ENCODE data around the gene GDI1. TPM values are rescaled to one million over a fixed set of nuclear protein-coding genes. Genes with fewer than 3 reads are reported as not detected.

Gene GDI1
- total and polyA plus RNA-seq, 9 of the 15 experiments (the other 6 are each of a cell fraction or from before 2014, with no cell fraction given) = 0.97 to 82.6 (median 37.5) TPM

DNA sequence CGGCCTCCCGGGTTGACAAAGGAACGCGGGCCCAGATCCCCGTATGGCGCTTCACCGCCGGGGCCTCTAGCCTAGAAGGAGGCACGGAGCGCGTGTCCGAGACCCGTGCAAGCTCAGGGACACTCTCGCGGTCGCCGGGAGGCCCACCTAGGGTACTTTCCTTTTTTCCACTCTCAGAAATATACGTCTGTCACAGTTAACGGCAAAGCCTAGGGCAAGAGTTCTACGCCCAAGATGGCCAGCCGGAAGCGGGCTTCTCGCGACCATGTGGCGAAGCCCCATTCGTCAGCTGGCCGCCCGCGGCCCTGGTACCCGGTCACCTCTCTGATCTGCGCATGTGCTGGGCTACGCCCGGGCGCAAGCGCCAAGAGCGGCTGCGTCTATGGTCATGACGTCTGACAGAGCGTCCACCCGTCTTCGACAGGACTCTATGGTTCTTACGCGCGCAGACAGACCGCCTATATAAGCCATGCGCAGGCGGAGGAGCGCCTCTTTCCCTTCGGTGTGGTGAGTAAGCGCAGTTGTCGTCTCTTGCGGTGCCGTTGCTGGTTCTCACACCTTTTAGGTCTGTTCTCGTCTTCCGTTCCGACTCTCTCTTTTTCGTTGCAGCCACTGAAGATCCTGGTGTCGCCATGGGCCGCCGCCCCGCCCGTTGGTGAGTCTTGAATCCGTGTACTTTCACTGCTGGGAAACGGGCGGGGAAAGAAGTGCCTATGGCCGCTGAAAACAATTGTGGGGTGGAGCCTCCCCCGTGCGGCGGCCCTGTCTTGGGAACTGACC is 38.9 kb upstream of the GDI1 start, which contains the start of gene RPL10 (continued):
- TF ChIP-seq TCF15 (CRISPR knock-in tag; IDR thresholded peaks at IDR 0.05) (no peak), YY1 (IDR thresholded peaks at IDR 0.05; ENCODE audit: borderline replicate concordance in 1 of 3, control insufficient read depth in 1 of 3, extremely low read depth in 1 of 3, insufficient read depth in 3 of 3, insufficient read length in 1 of 3, insufficient replicate concordance in 2 of 3, low read depth in 1 of 3, low read length in 2 of 3) (peak; percentile 2 to 89 (median 77)), CXXC5 (CRISPR knock-in tag; IDR thresholded peaks at IDR 0.05) (peak; percentile 38), ZNF431 (CRISPR knock-in tag; IDR thresholded peaks at IDR 0.05) (peak; percentile 31; the same call in 1 of the 2 replicates), ELF2 (CRISPR knock-in tag; IDR thresholded peaks at IDR 0.05) (no peak), FIP1L1 (IDR thresholded peaks at IDR 0.05; ENCODE audit: low read depth, low read length, poor library complexity, severe bottlenecking) (no peak), NUFIP1 (IDR thresholded peaks at IDR 0.05; ENCODE audit: partially characterized antibody) (no peak), TAF7 (tag; IDR thresholded peaks at IDR 0.05) (peak; percentile 98), ZNF239 (CRISPR knock-in tag; IDR thresholded peaks at IDR 0.05) (no peak), PHTF2 (CRISPR knock-in tag; IDR thresholded peaks at IDR 0.05) (no peak), ZFX (CRISPR knock-in tag; IDR thresholded peaks at IDR 0.05) (peak; percentile 92), RHOXF2B (CRISPR knock-in tag; conservative IDR thresholded peaks at IDR 0.05) (no peak), ZNF398 (CRISPR knock-in tag; IDR thresholded peaks at IDR 0.05) (no peak), EZH2 (IDR thresholded peaks at IDR 0.05; ENCODE audit: borderline replicate concordance, low read depth, low read length) (no peak), SMARCE1 (IDR thresholded peaks at IDR 0.05) (no peak), ATF6 (CRISPR knock-in tag; IDR thresholded peaks at IDR 0.05) (no peak; the same call in 1 of the 2 replicates), SRSF9 (IDR thresholded peaks at IDR 0.05; ENCODE audit: borderline replicate concordance, low read depth, low read length) (no peak), ZC3H8 (IDR thresholded peaks at IDR 0.05) (no peak), CBFA2T2 (conservative IDR thresholded peaks at IDR 0.05) (no peak), FOXK1 (CRISPR knock-in tag; IDR thresholded peaks at IDR 0.05; ENCODE audit: borderline replicate concordance) (peak; percentile 89), ARNT (IDR thresholded peaks at IDR 0.05) (peak in 1 of 2 experiments; percentile 81; a peak in 2 of 4 replicates)
- TF ChIP-seq, protein P1, sequence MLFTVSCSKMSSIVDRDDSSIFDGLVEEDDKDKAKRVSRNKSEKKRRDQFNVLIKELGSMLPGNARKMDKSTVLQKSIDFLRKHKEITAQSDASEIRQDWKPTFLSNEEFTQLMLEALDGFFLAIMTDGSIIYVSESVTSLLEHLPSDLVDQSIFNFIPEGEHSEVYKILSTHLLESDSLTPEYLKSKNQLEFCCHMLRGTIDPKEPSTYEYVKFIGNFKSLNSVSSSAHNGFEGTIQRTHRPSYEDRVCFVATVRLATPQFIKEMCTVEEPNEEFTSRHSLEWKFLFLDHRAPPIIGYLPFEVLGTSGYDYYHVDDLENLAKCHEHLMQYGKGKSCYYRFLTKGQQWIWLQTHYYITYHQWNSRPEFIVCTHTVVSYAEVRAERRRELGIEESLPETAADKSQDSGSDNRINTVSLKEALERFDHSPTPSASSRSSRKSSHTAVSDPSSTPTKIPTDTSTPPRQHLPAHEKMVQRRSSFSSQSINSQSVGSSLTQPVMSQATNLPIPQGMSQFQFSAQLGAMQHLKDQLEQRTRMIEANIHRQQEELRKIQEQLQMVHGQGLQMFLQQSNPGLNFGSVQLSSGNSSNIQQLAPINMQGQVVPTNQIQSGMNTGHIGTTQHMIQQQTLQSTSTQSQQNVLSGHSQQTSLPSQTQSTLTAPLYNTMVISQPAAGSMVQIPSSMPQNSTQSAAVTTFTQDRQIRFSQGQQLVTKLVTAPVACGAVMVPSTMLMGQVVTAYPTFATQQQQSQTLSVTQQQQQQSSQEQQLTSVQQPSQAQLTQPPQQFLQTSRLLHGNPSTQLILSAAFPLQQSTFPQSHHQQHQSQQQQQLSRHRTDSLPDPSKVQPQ (CRISPR knock-in tag; IDR thresholded peaks at IDR 0.05; ENCODE audit: borderline replicate concordance) = no peak
